ENCODE measurements around the gene LATS1. TPM values are rescaled to one million over a fixed set of nuclear protein-coding genes. Genes with fewer than 3 reads are reported as not detected.
A peak's percentile ranks its signal among the peaks of the same experiment; 100 is the strongest.

Gene LATS1
- polyA plus RNA-seq, 3 donors: 5.2 to 10.3 (median 10.1) TPM

DNA sequence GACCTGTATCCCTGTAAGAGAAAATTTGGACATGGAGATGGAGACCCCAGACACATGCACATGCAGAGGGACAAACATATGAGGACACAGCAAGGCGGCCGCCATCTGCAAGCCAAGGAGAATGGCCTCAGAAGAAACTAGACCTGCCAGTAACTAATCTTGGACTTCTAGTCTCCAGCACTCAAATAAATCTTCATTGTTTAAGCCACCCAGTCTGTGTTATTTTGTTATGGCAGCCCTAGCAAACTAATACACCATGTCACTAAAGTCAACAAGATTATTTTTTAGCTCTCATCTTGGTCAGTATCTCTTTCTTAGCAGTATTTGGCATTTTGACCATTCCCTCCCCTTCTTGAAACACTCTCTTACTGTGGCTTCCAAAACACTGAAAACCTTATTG lies 26.7 kb downstream of the LATS1 start:
- H3K27ac Mint-ChIP-seq: no peak overlapping the region
- H2AFZ ChIP-seq (ENCODE audit: insufficient read depth, low read depth, low read length, poor library complexity, severe bottlenecking): no peak overlapping the region
- H3K27me3 Mint-ChIP-seq (ENCODE audit: low read depth in 3 of 3): peaks cover 0 to 1% (median 0%) of the 10 kb centered on the region in 3 donors
- 100% methylated on average over 2 of the region's 2 CpGs for WGBS (ENCODE audit: insufficient coverage)
- no peaks in the 10 kb centered on the region for H3K27me3 ChIP-seq (ENCODE audit: control insufficient read depth in 2 of 2, insufficient read depth in 2 of 2, low read length in 2 of 2)
- DNase-seq: no peak
- H3K9ac ChIP-seq (ENCODE audit: insufficient read depth, low read length, poor library complexity, severe bottlenecking): no peak overlapping the region
- TF ChIP-seq, protein P1, sequence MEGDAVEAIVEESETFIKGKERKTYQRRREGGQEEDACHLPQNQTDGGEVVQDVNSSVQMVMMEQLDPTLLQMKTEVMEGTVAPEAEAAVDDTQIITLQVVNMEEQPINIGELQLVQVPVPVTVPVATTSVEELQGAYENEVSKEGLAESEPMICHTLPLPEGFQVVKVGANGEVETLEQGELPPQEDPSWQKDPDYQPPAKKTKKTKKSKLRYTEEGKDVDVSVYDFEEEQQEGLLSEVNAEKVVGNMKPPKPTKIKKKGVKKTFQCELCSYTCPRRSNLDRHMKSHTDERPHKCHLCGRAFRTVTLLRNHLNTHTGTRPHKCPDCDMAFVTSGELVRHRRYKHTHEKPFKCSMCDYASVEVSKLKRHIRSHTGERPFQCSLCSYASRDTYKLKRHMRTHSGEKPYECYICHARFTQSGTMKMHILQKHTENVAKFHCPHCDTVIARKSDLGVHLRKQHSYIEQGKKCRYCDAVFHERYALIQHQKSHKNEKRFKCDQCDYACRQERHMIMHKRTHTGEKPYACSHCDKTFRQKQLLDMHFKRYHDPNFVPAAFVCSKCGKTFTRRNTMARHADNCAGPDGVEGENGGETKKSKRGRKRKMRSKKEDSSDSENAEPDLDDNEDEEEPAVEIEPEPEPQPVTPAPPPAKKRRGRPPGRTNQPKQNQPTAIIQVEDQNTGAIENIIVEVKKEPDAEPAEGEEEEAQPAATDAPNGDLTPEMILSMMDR (IDR thresholded peaks at IDR 0.05): no peak
- no peaks in the 10 kb centered on the region for H3K9me3 ChIP-seq (replicated peaks in 1 of 2; ENCODE audit: control insufficient read depth in 1 of 2, insufficient read depth in 1 of 2, low read length in 2 of 2)
- H3K4me1 Mint-ChIP-seq: no peaks in the 10 kb centered on the region
- H3K36me3 Mint-ChIP-seq: peaks cover 55 to 83% of the 10 kb centered on the region in 2 donors
- peaks cover 91% of the 10 kb centered on the region for H4K20me1 ChIP-seq (ENCODE audit: insufficient read depth, low read length)
- no peak overlapping the region for H3K4me2 ChIP-seq (replicated peaks; ENCODE audit: extremely low read depth, low read length, poor library complexity, severe bottlenecking)
- intact Hi-C loops (cut with micrococcal nuclease): no loop called here
- H3K4me3 ChIP-seq (replicated peaks in 1 of 3; ENCODE audit: low read depth in 2 of 3, low read length in 3 of 3): no peak overlapping the region
- H3K4me1 ChIP-seq (ENCODE audit: control insufficient read depth in 1 of 2, insufficient read depth in 2 of 2, low read length in 2 of 2): no peaks in the 10 kb centered on the region
- peaks cover 65 to 87% of the 10 kb centered on the region in 2 donors for H3K36me3 ChIP-seq (replicated peaks in 1 of 2; ENCODE audit: control insufficient read depth in 1 of 2, insufficient read depth in 2 of 2, low read length in 2 of 2)
- H3K79me2 ChIP-seq (ENCODE audit: insufficient read depth, low read length): peaks cover 60% of the 10 kb centered on the region
- H3K9me3 Mint-ChIP-seq: peaks cover 0 to 4% (median 0%) of the 10 kb centered on the region in 7 donors
- no peak overlapping the region for H3K4me3 Mint-ChIP-seq
- no peak overlapping the region for H3K27ac ChIP-seq (ENCODE audit: low read depth in 1 of 2, low read length in 2 of 2)

DNA sequence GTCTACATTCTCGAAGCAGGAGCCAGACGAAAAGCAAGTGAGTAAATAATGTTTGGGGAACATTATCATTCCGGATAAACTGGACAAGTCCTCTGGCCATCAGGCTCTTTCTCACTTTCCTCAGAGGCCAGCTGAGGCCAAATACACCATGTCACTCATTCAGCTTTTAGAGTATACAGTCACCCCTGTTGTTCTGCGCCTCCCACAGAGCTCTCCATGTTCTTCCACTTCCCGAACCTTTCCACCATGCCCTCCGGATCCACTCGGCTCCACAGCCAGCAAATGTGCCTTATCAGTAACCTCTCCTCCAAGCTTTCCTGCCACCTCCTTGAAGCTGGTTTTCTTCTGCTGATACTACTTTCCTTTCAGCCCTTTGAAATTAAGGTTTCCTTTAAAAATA lies 31.7 kb downstream of the LATS1 start:
- Histone ChIP-seq H2AFZ (ENCODE audit: insufficient read depth, low read depth, low read length, poor library complexity, severe bottlenecking) (no peak overlapping the region), H4K20me1 (ENCODE audit: insufficient read depth, low read length) (peaks cover 74% of the 10 kb centered on the region), H3K4me1 (ENCODE audit: control insufficient read depth in 1 of 2, insufficient read depth in 2 of 2, low read length in 2 of 2) (no peaks in the 10 kb centered on the region), H3K27ac (ENCODE audit: low read depth in 1 of 2, low read length in 2 of 2) (no peak overlapping the region), H3K36me3 (replicated peaks in 1 of 2; ENCODE audit: control insufficient read depth in 1 of 2, insufficient read depth in 2 of 2, low read length in 2 of 2) (peaks cover 45 to 81% of the 10 kb centered on the region in 2 donors), H3K4me3 (replicated peaks in 1 of 3; ENCODE audit: low read depth in 2 of 3, low read length in 3 of 3) (no peak overlapping the region), H3K79me2 (ENCODE audit: insufficient read depth, low read length) (peaks cover 24% of the 10 kb centered on the region), H3K27me3 (ENCODE audit: control insufficient read depth in 2 of 2, insufficient read depth in 2 of 2, low read length in 2 of 2) (no peaks in the 10 kb centered on the region), H3K9me3 (replicated peaks in 1 of 2; ENCODE audit: control insufficient read depth in 1 of 2, insufficient read depth in 1 of 2, low read length in 2 of 2) (no peaks in the 10 kb centered on the region), H3K4me2 (replicated peaks; ENCODE audit: extremely low read depth, low read length, poor library complexity, severe bottlenecking) (no peak overlapping the region), H3K9ac (ENCODE audit: insufficient read depth, low read length, poor library complexity, severe bottlenecking) (no peak overlapping the region)
- DNase-seq: no peak
- H3K36me3 Mint-ChIP-seq: peaks cover 48 to 82% of the 10 kb centered on the region in 2 donors
- WGBS (ENCODE audit: insufficient coverage): 93% methylated on average over 5 of the region's 7 CpGs
- peaks cover 0 to 1% (median 0%) of the 10 kb centered on the region in 3 donors for H3K27me3 Mint-ChIP-seq (ENCODE audit: low read depth in 3 of 3)
- intact Hi-C loops (cut with micrococcal nuclease): no loop called here
- H3K4me1 Mint-ChIP-seq: no peaks in the 10 kb centered on the region
- TF ChIP-seq, protein P1 (IDR thresholded peaks at IDR 0.05): no peak
- peak overlapping the region in 3 of 7 donors; percentile 2 to 17 (median 12) for H3K27ac Mint-ChIP-seq
- H3K4me3 Mint-ChIP-seq: no peak overlapping the region
- peaks cover 0 to 4% (median 0%) of the 10 kb centered on the region in 7 donors for H3K9me3 Mint-ChIP-seq

All from CD14-positive monocyte (primary cell).